Mononuclear cell (primary cell): ENCODE results near the gene KRTAP5-3. TPM values are rescaled to one million over a fixed set of nuclear protein-coding genes. Genes with fewer than 3 reads are reported as not detected.
"Not testable (repeated sequence)": the region's sequence is repeated elsewhere in the genome, so short reads cannot be mapped to it uniquely, and the experiment has no call there.

Source experiments
- H3K27me3 ChIP-seq: 2 replicates; pipeline ENCODE4 v1.6.0; 2011; ENCODE audit warnings: low read length, control low read depth; ENCODE audit not compliant: insufficient read depth
- H3K4me1 ChIP-seq: 2 replicates; pipeline ENCODE4 v1.5.1; 2011; ENCODE audit warnings: mild to moderate bottlenecking, low read length, control low read depth; ENCODE audit not compliant: insufficient read depth
- H3K4me3 ChIP-seq: 2 replicates; pipeline ENCODE4 v1.5.1; 2011; ENCODE audit warnings: mild to moderate bottlenecking, low read length, moderate library complexity
- H3K9me3 ChIP-seq: 2 replicates; pipeline ENCODE4 v1.5.1; 2011; ENCODE audit warnings: low read depth, mild to moderate bottlenecking, control low read depth, low read length
- total RNA-seq: library from RNA; depleted of rRNA; stranded (reverse); fragments of >200 nt; gene quantifications from one replicate; pipeline ENCODE4 v1.2.3, GENCODE V29; 2012

KRTAP5-3 gene
- total RNA-seq, 1 donor, result not detected

- Histone ChIP-seq H3K4me1 (no peaks in the 10 kb centered on the region), H3K4me3 (no peak overlapping the region), H3K27me3 (no peaks in the 10 kb centered on the region), H3K9me3 (no peaks in the 10 kb centered on the region)
These were observed 28.2 kb upstream of the KRTAP5-3 start for GRCh38 chr11:1636291-1636950.

DNA sequence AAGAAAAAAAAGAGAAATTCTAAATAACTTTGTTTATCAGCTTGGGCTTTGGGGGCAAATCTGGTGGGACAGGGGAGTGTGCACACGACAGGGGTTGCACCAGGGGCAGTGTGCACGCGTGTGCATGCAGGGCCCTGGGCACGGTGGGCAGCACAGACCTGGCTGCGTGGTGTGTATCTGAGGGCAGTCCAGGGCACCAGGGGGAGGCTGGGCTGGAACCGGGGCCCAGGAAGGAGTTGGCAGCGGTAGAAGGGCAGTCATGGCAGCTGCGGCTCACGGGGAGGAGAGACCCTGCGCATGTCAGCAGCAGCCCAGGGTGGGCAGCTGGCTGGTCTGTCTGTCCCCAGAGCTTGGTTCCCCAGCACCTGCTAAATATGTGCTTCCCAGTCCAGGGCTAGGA lies 25.6 kb upstream of the KRTAP5-3 start:
- H3K9me3 ChIP-seq, result no peaks in the 10 kb centered on the region
- no peaks in the 10 kb centered on the region for H3K4me1 ChIP-seq
- no peak overlapping the region for H3K4me3 ChIP-seq
- peaks cover 2% of the 10 kb centered on the region for H3K27me3 ChIP-seq

DNA sequence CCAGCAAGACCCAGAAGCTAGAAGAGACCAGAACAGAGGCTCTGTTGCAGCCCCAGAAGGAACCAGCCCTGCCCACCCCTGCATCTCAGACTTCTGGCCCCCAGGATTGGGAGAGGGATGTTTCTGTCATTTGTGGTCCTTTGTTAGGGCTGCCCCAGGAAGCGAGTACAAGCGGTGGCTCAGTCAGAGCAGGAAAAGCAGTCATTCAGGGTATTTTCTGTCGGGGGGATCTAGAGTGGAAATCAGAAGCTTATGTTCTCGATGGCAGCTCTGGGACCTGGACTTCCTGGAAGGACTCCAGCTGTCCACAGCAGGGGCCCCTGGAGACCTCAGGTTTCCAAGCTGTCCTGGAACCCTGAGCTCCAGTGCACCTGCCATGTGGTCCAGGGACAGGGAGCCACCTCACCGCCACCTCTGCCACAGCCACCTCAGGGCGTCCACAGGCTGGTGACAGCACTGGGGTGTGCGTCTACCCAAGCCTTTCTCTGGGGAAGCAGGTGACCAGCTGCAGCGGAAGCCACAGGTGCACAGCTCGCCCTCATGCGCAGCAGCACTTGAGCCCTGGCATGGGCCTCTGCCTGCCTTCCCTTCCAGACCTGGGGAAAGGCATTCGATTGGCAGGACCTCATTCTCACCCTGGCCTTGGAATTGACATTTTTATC lies 23.9 kb upstream of the KRTAP5-3 start:
- Histone ChIP-seq H3K4me3 (no peak overlapping the region), H3K27me3 (peaks cover 2% of the 10 kb centered on the region), H3K4me1 (no peaks in the 10 kb centered on the region), H3K9me3 (no peaks in the 10 kb centered on the region)

- Histone ChIP-seq H3K4me1 (no peaks in the 10 kb centered on the region), H3K9me3 (no peaks in the 10 kb centered on the region), H3K27me3 (peaks cover 2% of the 10 kb centered on the region), H3K4me3 (no peak overlapping the region)
These were observed 22.9 kb upstream of the KRTAP5-3 start for GRCh38 chr11:1631066-1631568.

DNA sequence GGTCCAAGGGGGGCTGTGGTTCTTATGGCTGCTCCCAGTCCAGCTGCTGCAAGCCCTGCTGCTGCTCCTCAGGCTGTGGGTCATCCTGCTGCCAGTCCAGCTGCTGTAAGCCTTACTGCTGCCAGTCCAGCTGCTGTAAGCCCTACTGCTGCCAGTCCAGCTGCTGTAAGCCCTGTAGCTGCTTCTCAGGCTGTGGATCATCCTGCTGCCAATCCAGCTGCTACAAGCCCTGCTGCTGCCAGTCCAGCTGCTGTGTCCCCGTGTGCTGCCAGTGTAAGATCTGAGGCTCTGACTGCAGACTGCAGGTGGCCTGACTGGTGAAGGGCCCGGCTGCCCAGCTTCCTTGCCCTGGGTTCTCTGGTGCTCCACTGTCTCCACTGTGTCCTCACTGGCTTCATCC lies 22.0 kb upstream of the KRTAP5-3 start:
- Histone ChIP-seq H3K9me3 (no peaks in the 10 kb centered on the region), H3K27me3 (peaks cover 2% of the 10 kb centered on the region), H3K4me1 (no peaks in the 10 kb centered on the region), H3K4me3 (no peak overlapping the region)

DNA sequence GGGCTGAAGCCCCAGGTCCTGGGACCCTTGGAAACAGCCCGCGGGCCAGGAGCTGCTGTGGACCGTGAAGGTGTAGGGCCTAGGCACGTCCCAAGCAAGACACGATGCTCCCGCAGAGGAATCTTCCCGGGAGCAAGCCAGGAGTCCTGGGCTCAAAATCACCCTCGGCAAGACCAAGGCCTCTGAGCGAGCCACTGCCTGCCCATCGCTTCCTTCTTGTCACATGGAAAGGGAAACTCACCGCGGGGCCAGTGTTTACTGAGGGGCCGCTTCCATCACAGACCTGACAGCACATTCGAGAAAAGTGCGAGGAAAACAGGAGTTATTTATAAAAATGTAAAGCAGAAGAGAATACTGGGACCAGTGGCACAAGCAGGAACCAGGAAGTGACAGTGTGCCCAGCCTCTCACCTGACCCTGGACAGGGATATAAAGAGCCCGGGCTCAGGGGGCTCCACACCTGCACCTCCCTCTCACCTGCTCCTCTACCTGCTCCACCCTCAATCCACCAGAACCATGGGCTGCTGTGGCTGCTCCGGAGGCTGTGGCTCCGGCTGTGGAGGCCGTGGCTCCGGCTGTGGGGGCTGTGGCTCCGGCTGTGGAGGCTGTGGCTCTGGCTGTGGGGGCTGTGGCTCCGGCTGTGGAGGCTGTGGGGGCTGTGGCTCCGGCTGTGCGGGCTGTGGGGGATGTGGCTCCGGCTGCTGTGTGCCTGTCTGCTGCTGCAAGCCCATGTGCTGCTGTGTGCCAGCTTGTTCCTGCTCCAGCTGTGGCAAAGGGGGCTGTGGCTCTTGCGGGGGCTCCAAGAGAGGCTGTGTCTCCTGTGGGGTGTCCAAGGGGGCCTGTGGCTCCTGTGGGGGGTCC lies 21.3 kb upstream of the KRTAP5-3 start, which contains the start of gene KRTAP5-5:
KRTAP5-5 (plus strand) TSS at position 450 of the 860 bp plus-strand sequence; CDS start at position 516, 66 bp downstream.
- Histone ChIP-seq H3K4me1 (no peaks in the 10 kb centered on the region), H3K9me3 (no peaks in the 10 kb centered on the region), H3K27me3 (peaks cover 2% of the 10 kb centered on the region), H3K4me3 (no peak within 1 kb of the TSS)

DNA sequence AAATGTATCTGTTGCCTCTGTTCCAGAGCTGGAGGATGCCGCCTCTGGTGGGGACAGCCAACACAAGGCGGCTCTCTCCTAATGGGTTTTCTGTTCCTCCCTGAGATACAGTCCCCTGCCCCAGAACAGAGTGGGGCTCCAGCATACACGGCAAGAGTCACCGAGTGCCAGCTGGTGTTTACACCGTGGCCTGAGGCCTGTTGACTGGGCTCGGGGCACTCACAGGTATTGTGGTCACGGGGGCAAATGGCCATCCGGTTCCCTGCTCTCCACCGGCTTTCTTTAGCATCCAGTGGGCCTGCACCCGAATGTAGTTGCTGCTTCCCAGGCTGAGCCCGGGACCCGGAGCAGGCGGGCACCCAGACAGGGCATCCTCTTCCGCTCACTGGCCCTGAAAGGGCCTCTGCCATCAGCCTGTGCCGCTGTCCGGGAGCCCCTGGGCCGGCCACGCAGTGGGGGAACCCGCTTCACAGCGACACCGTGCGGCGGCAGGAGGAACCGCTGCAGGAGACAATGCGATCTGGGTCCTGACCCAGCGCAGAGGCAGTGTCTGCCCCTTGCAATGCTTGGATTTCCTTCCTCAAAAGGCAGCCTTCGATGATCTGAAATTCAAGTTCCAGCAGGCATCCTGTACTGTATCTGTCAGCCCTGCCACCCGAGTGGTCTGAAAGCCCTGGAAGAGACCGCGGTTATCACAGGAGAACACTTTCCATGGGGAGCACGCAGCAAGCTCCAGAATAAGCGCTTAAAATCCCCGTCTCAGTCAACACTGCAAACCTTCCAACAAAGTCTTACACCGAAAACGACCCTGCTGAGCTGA lies 20.5 kb upstream of the KRTAP5-3 start:
- no peaks in the 10 kb centered on the region for H3K9me3 ChIP-seq
- no peak overlapping the region for H3K4me3 ChIP-seq
- no peaks in the 10 kb centered on the region for H3K4me1 ChIP-seq
- H3K27me3 ChIP-seq, result peaks cover 2% of the 10 kb centered on the region

GRCh38 chr11:1625541-1625940 lies 17.3 kb upstream of the KRTAP5-3 start:
- Histone ChIP-seq H3K27me3 (peaks cover 2% of the 10 kb centered on the region), H3K4me1 (no peaks in the 10 kb centered on the region), H3K9me3 (no peaks in the 10 kb centered on the region), H3K4me3 (no peak overlapping the region)

GRCh38 chr11:1624621-1625020 lies 16.4 kb upstream of the KRTAP5-3 start:
- no peak overlapping the region for H3K4me3 ChIP-seq
- H3K27me3 ChIP-seq, result peaks cover 2% of the 10 kb centered on the region
- no peaks in the 10 kb centered on the region for H3K9me3 ChIP-seq
- H3K4me1 ChIP-seq, result no peaks in the 10 kb centered on the region

DNA sequence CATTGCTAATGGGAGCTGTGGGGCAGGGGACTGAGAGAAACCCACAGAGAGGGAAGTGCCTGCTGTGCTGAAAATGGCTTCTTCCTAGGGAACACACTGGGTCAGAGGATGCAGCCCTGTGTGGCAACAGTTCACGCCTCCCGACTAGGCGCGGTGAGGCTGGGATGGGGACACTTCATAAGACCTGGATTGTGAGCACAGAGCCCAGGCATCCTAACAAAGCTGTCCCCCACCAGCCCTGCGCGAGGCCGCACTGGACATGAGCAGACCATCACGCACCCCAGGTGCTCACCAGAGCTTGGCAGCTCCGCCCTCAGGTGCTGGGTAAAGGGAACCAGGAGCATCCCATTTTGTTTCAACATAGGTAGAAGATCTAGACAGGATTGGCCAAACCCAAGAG lies 15.5 kb upstream of the KRTAP5-3 start:
- no peaks in the 10 kb centered on the region for H3K27me3 ChIP-seq
- H3K9me3 ChIP-seq, result no peaks in the 10 kb centered on the region
- no peak overlapping the region for H3K4me3 ChIP-seq
- H3K4me1 ChIP-seq, result no peaks in the 10 kb centered on the region

DNA sequence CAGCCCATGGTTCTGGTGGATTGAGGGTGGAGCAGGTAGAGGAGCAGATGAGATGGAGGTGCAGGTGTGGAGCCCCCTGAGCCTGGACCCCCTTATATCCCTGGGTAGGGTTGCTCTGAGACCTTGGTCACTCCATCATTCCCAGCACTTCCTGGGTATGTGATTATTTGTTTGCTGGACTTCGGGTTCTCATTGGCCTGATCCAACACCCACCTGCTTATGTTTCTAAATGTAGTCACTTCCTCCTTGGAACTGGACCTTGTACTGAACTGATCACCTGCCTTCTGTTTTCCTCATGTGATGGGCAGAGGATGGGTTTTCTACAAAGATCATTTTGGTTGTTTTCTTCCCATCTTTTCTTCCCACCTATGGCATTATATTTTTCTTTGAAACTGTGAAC lies 13.8 kb upstream of the KRTAP5-3 start, which contains the start of gene KRTAP5-4:
KRTAP5-4 (minus strand) TSS at position 53 of the 400 bp plus-strand sequence; CDS start at position 8, 45 bp downstream.
- Histone ChIP-seq H3K4me1 (no peaks in the 10 kb centered on the region), H3K9me3 (no peaks in the 10 kb centered on the region), H3K4me3 (no peak within 1 kb of the TSS), H3K27me3 (no peaks in the 10 kb centered on the region)

GRCh38 chr11:1619449-1619848 lies 11.2 kb upstream of the KRTAP5-3 start:
- no peaks in the 10 kb centered on the region for H3K9me3 ChIP-seq
- H3K27me3 ChIP-seq, result no peaks in the 10 kb centered on the region
- H3K4me1 ChIP-seq, result no peaks in the 10 kb centered on the region
- no peak overlapping the region for H3K4me3 ChIP-seq

DNA sequence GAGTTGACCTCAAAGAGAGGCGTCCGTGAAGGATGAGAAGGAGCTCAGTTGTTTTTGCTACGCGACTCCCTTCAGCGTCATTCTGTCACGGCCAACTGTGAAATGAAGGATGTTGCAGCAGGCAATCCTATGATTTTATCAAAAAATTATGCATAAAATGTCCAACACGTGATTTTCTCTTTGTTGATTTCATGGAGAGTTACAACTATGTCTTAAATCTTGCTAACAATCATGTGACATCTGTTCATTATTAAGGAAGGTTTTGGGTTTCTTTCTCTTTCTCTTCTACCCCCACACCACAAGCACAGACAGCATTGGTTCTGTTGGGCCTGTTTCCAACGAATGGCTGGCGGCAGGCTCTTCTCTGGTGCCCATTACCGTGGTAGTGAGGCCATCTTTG lies 10.0 kb upstream of the KRTAP5-3 start:
- Histone ChIP-seq H3K9me3 (no peaks in the 10 kb centered on the region), H3K27me3 (no peaks in the 10 kb centered on the region), H3K4me3 (no peak overlapping the region), H3K4me1 (no peaks in the 10 kb centered on the region)

DNA sequence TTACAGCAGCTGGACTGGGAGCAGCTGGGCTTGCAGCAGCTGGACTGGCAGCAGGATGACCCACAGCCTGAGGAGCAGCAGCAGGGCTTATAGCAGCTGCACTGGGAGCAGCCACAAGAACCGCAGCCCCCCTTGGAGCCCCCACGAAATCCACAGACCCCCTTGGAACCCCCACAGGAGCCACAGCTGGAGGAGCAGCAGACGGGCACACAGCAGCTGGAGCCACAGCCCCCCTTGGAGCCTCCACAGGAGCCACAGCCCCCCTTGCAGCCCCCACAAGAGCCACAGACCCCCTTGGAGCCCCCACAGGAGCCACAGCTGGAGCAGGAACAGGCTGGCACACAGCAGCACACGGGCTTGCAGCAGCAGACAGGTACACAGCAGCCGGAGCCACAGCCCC lies 362 bp downstream of the KRTAP5-3 start:
- not testable (repeated sequence) for H3K4me1 ChIP-seq, H3K27me3 ChIP-seq, H3K9me3 ChIP-seq, H3K4me3 ChIP-seq
